ENCODE results near the gene ZRANB3. TPM values are rescaled to one million over a fixed set of nuclear protein-coding genes. Genes with fewer than 3 reads are reported as not detected.
"Not testable (repeated sequence)": the region's sequence is repeated elsewhere in the genome, so short reads cannot be mapped to it uniquely, and the experiment has no call there.

Gene ZRANB3
- total RNA-seq, 1 donor from 2014 or later, result 8.5 TPM

GRCh38 chr2:135456431-135456830 is 74.6 kb downstream of the ZRANB3 start:
- TF ChIP-seq CTCF (IDR thresholded peaks at IDR 0.05; ENCODE audit: insufficient read depth, low read length, poor library complexity, severe bottlenecking), result no peak
- DNase-seq (ENCODE audit: low read depth), result no peak
- H3K36me3 ChIP-seq (ENCODE audit: control insufficient read depth, insufficient read depth, low read length), result no peaks in the 10 kb centered on the region
- no peak overlapping the region for H3K4me3 ChIP-seq (ENCODE audit: low read depth, low read length)
- H3K27me3 ChIP-seq (ENCODE audit: control insufficient read depth, insufficient read depth, low read length), result no peaks in the 10 kb centered on the region

- DNase-seq (ENCODE audit: low read depth), result no peak
- TF ChIP-seq CTCF (IDR thresholded peaks at IDR 0.05; ENCODE audit: insufficient read depth, low read length, poor library complexity, severe bottlenecking), result no peak
- H3K36me3 ChIP-seq (ENCODE audit: control insufficient read depth, insufficient read depth, low read length), result no peaks in the 10 kb centered on the region
- no peak overlapping the region for H3K4me3 ChIP-seq (ENCODE audit: low read depth, low read length)
- no peaks in the 10 kb centered on the region for H3K27me3 ChIP-seq (ENCODE audit: control insufficient read depth, insufficient read depth, low read length)
These were observed 76.4 kb downstream of the ZRANB3 start for GRCh38 chr2:135454608-135455007.

- not testable (repeated sequence) for DNase-seq (ENCODE audit: low read depth); H3K4me3 ChIP-seq (ENCODE audit: low read depth, low read length); H3K36me3 ChIP-seq (ENCODE audit: control insufficient read depth, insufficient read depth, low read length); H3K27me3 ChIP-seq (ENCODE audit: control insufficient read depth, insufficient read depth, low read length)
These were observed 78.0 kb downstream of the ZRANB3 start for GRCh38 chr2:135453027-135453426.

- H3K4me3 ChIP-seq (ENCODE audit: low read depth, low read length), result no peak overlapping the region
- no peaks in the 10 kb centered on the region for H3K36me3 ChIP-seq (ENCODE audit: control insufficient read depth, insufficient read depth, low read length)
- DNase-seq (ENCODE audit: low read depth), result no peak
- H3K27me3 ChIP-seq (ENCODE audit: control insufficient read depth, insufficient read depth, low read length), result no peaks in the 10 kb centered on the region
- no peak for TF ChIP-seq CTCF (IDR thresholded peaks at IDR 0.05; ENCODE audit: insufficient read depth, low read length, poor library complexity, severe bottlenecking)
These were observed 79.1 kb downstream of the ZRANB3 start for GRCh38 chr2:135451966-135452365.

DNA sequence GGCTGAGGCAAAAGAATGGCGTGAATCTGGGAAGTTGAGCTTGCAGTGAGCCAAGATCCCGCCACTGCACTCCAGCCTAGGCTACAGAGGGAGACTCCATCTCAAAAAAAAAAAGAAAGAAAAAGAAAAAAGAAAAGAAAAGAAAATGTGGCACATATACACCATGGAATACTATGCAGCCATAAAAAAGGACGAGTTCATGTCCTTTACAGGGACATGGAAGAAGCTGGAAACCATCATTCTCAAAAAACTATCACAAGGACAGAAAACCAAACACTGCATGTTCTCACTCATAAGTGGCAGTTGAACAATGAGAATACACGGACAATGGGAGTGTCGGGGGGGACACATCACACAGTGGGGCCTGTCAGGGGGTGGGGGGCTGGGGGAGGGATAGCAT is 88.0 kb downstream of the ZRANB3 start:
- not testable (repeated sequence) for H3K27me3 ChIP-seq (ENCODE audit: control insufficient read depth, insufficient read depth, low read length); H3K4me3 ChIP-seq (ENCODE audit: low read depth, low read length); H3K36me3 ChIP-seq (ENCODE audit: control insufficient read depth, insufficient read depth, low read length); DNase-seq (ENCODE audit: low read depth)

GRCh38 chr2:135435155-135435554 is 95.9 kb downstream of the ZRANB3 start:
- DNase-seq (ENCODE audit: low read depth); H3K27me3 ChIP-seq (ENCODE audit: control insufficient read depth, insufficient read depth, low read length); H3K36me3 ChIP-seq (ENCODE audit: control insufficient read depth, insufficient read depth, low read length); H3K4me3 ChIP-seq (ENCODE audit: low read depth, low read length): not testable (repeated sequence)

GRCh38 chr2:135424849-135425248 is 106.2 kb downstream of the ZRANB3 start:
- H3K27me3 ChIP-seq (ENCODE audit: control insufficient read depth, insufficient read depth, low read length), result no peaks in the 10 kb centered on the region
- no peaks in the 10 kb centered on the region for H3K36me3 ChIP-seq (ENCODE audit: control insufficient read depth, insufficient read depth, low read length)
- no peak for DNase-seq (ENCODE audit: low read depth)
- H3K4me3 ChIP-seq (ENCODE audit: low read depth, low read length), result no peak overlapping the region
- TF ChIP-seq CTCF (IDR thresholded peaks at IDR 0.05; ENCODE audit: insufficient read depth, low read length, poor library complexity, severe bottlenecking), result no peak
